Hematopoietic multipotent progenitor cell treated with erythropoietin and hydrocortisone succinate and interleukin-3 and kit ligand, for 15 days (in vitro differentiated cells): Measurements from ENCODE around the gene ZNF445.
"Not testable (repeated sequence)": the region's sequence is repeated elsewhere in the genome, so short reads cannot be mapped to it uniquely, and the experiment has no call there.

Source experiments
- DNase-seq: peaks from one replicate; pipeline ENCODE4 v3.0.0-alpha.2; 2015; ENCODE audit warnings: low spot score

Gene ZNF445

DNA sequence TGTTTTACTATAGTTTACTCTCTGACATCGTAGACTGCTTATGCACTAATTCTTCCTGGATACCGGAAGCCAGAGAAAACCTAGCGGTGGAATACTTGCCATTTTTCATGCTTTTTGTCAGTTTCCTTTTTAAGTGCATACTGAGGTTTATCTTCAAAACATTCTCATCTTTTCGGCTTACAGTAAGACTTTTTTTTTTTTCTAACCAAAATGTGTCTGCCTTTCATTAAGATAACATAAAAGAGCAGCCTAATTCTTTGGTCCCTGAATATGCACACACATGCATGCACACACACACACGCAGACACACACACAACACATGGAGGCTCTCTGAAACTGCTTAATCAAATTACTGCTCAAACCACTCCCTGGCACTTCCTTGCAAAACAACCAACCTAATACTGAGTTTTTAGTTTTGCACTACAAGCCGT is 1.3 kb downstream of the ZNF445 start:
- peak; percentile 3 for DNase-seq

DNA sequence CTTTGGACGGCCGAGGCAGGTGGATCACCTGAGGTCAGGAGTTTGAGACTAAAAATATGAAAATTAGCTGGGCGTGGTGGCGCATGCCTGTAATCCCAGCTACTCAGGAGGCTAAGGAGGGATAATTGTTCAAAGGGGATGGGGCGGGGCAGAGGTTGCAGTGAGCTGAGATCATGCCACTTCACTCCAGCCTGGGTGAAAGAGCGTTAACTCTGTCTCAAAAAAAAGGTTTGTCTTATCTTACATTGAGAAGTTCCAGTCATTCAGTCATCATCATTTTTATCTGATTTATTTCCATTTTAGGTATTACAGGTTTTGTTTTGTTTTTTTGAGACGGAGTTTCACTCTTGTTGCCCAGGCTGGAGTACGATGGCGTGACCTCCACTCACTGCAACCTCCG is 2.6 kb downstream of the ZNF445 start:
- DNase-seq, result not testable (repeated sequence)

DNA sequence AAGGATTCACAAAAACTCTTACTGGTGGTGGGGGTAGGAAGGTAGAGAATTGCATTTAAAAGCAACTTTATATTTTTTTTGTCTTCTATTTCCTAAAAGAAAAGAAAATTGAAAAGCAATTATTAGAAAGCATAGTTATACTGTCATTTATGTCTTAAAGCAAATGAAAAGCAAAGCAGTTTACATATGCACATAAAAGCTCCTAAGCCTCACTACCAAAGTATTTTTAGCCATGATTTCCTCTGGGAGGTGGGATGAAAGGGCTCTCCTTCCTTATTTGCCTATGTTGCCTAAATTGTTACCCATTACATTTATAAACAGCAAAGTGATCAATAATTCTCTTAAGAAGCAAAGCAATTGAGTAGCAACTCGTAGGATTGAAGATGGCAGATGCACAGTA is 7.0 kb downstream of the ZNF445 start:
- no peak for DNase-seq

DNA sequence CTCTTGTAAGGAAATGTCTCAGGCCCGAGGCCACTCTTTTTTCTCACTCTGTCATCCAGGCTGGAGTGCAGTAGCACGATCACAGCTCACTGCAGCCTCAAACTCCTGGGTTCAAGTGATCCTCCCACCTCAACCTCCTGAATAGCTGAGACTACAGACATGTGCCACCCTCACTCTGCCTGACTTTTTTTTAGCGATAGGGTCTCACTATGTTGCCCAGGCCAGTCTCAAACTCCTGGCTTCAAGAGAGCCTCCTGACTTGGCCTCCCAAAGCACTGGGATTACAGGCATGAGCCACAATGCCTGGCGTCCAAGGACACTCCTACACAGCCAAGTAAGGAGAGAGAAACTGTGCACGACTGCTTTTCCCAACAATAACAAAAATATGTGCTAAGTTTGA is 7.6 kb downstream of the ZNF445 start:
- DNase-seq, result no peak

DNA sequence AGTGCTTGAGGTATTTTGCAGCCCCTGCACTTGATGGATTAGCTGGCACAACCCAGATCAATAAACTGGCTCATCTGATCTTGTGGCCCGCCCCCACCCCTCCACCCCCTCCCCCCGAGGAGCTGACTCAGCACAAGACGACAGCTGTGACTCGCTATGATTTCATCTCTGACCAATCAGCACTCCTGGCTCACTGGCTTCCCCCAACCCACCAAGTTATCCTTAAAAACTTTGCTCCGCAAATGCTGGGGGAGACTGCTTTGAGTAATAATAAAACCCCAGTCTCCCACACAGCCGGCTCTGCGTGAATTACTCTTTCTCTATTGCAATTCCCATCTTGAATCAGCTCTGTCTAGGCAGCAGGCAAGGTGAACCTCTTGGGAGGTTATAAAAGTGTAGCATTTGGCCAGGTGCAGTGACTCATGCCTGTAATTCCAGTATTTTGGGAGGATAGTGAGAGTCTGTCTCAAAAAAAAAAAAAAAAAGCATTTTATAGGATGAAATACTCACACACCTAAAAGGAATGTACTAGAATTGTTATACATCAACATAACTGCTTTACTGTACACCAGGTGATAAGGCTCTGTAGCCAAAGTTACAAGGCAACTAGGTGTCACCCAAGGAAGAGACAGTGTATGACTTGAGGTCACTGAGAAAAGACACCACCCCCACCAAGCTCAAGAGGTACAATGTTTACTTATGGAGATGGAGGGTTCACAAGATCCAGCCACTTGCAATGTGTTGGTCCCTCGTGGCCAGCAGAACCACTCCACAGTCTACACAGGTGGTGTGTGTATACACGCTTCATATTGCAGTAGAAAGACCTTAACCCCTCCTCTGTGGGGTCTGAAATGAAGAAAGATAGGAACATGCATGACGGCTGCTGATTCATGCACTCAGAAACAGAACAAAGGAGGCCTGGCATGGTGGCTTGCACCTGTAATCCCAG is 8.6 kb downstream of the ZNF445 start:
- peak; percentile 19 for DNase-seq

DNA sequence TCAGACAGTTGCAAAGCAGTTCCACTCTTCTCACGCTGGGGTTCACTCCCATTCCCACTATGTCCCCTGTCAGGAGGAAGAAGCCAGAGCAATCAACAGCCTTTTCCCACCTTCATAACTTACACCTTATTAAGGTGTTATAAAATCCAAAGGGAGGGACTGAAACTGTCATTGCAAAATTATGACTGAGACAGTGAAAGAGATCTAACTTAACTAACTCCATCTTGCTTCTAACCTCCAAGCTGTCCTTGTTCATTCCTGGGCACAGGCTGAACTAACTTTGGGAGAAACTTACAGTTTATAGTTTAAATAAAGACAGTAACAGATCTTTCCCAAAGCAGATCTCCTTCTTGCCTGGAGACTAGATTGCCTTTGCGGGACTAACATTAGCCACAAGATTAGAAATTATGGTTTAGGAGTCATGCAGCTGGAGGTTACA is 9.4 kb downstream of the ZNF445 start:
- DNase-seq, result not testable (repeated sequence)

GRCh38 chr3:44467241-44467640 is 10.2 kb downstream of the ZNF445 start:
- DNase-seq, result no peak

GRCh38 chr3:44464920-44465319 is 12.6 kb downstream of the ZNF445 start:
- not testable (repeated sequence) for DNase-seq

DNA sequence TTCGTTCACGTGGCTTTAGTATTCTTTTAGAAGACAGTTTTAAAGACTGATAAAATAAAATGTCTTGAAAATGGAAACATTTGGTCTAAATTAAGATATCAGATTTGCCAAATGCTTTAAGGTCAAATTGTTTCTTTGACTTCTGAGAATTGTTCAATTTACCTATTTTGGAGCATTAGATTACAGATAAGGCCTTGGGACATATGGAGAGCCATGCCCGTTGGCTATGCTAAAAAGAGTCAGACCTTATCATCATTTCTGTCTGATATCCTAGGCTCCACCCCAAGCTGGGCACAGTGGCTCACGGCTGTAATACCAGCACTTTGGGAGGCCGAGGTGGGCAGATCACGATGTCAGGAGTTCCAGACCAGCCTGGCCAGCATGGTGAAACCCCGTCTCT is 13.0 kb downstream of the ZNF445 start:
- DNase-seq, result no peak

- DNase-seq, result not testable (repeated sequence)
Observed at GRCh38 chr3:44460050-44460449, 17.4 kb downstream of the ZNF445 start.

DNA sequence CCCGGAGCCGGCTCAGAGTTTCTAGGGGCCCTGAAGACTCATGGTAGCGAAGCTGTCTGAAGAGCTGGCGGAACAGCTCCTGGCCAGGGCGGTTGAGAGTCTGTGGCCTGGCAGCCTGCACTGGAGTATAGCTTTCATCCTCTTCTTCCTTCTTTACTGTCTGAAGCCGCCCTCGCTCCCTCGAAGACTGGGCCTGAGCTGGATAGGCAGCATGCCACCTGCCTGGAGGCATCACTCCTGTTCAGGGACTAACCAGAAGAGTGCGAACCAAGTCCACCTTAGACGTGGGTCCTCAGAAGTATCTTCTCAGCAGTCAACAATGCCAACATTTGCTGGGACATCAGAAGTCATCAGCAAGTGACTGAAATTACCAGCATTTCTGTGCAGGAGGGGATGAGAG is 22.2 kb downstream of the ZNF445 start:
- DNase-seq, result no peak

- DNase-seq, result no peak
Observed at GRCh38 chr3:44454258-44454657, 23.2 kb downstream of the ZNF445 start.

GRCh38 chr3:44451441-44451840 is 26.0 kb downstream of the ZNF445 start:
- no peak for DNase-seq

DNA sequence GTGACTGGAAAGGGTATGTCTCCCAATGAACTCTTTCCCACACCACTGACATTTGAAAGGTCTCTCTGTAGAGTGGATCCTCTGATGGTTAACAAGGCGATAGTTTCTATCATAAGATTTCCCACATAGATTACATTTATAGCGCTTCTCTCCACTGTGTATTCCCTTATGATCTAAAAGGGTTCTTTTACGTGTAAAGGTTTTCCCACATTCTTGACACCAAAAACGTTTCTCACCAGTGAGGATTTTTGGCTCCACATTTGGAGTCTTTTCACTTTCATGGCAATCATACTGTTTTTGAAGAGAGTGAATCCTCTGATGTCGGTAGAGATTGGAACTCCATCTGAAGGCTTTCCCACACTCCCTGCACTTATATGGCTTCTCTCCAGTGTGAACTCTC is 30.5 kb downstream of the ZNF445 start:
- DNase-seq, result no peak

DNA sequence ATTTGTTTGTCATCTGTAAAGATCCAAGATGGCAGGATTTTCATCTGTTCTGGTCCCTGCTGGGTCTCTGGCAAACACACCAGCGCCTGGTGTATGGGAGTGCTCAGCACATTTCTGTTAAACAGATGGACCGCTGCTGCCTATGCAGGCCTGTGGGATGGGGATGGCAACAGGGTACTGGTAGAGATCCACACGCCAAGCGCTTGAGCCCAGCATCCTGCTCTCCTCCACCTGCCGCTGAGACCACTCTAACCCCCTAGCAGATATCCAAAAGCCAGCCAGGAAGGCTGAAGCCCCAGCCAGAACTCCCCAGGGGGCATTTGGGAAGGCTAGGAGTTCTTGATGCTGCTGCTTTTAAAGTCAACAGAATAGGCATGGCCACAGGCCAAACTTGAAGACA is 31.7 kb downstream of the ZNF445 start:
- DNase-seq, result no peak

DNA sequence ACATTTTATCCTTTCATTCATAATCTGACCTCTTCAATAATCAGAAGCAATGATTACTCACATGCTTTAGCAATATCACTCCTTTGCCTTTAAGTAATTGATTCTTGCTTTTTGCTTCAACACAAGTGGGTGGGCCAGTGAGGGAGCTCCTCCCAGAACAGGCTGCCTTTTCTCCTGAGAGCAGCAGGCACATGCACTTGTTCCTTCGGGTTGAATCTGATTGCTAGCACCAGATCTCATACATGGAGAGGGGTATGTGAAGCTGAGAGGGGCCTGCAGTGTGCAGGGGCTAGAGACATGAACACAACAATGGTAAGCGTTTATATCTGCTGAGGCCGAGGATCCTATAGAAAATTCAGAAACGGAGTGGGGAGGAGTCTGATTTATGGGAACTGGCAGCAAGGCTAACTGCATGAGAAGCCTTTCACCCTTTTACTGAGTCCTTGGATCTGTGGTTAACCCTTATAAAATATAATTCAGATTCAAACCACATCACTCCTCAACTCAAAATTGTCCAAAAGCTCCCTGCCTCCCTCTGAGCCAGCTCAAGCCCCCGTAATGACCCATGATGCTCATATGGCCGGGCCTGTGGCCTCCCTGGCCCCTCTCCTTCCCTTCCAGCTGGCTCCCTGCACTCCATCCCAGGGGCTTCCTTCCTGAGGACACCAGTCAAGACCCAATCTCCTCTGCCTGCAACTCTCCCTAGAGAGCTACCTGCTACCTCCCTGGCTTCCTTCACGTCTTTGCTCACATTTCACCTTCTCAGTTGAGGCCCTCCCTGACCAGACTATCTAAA is 32.4 kb downstream of the ZNF445 start:
- no peak for DNase-seq

DNA sequence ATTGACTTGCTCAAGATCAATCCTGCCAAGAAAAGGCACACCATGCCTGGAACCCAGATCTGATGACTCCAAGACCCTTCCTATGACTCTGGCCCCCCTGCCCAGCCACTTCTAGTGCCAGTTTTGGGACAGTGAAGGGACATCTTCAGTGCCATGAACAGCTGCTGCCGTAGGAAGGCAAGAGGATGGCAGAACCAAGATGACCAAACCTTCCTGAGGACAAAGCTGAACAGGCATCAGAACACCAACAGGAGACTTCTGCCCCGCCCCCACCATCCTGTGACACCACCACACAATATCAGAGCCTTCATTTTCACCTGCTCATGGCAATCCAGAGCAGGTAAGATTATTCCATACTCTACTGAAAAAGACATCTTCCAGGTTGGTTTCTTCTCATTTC is 33.0 kb downstream of the ZNF445 start:
- no peak for DNase-seq

GRCh38 chr3:44442596-44443309 is 34.7 kb downstream of the ZNF445 start:
- no peak for DNase-seq

DNA sequence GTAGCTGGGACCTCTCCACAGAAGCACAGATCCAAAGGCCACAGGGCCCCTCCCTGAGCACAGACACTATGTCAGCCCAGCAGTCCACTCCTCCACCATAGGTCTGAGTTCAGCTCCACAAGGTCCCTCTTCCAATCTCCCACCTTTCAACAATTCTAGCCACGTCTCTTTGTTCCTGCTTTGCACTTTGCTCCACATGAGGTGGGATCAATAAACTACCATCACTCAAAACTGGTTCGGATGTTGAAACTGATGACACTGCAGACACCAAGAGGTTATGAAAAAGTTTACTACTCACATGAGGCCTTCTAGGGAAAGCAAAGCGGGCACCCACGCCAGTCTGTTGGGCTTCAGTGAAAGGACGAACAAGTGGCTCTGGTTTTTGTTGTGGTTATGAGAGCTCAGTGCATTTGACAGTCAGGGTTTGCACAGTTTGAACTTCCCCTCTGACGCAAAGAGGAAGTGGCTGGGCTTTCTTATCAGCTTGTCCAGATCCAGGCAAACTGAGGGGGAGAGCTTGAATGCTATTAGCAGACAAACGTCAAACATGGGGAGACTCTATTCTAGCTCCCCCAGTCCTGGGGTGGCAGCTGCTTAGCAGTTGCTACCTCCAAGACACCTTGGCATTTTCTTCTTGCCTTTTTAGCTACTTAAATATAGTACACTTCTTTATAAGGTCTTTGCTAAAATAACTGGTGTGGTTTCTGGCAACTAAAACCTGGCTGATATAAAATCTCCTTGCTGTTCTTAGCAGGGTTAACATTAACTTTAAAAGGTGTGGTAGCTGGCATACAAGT is 37.8 kb downstream of the ZNF445 start:
- peak; percentile 81 for DNase-seq

DNA sequence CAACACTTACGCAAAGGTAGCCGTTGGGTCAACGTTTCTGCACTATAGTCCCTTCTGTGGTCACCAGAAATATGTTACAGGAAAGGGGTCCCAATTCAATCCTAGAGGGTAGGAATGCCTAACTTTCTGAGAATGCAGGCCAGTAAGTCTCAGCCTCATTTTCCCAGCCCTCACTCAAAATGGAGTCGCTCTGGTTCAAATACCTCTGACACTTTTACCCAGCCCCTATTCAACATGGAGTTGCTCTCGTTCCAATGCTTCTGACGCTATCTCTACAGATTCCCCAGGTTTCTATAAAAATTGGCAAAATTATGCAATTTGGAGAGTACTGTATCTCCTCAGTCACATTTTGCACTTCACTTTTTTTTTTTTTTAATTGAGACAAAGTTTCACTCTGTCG is 39.7 kb downstream of the ZNF445 start:
- DNase-seq, result no peak

- DNase-seq, result no peak
Observed at GRCh38 chr3:44436181-44436580, 41.3 kb downstream of the ZNF445 start.
